ENCODE measurements around the gene SYNE1.

The SYNE1 gene

DNA sequence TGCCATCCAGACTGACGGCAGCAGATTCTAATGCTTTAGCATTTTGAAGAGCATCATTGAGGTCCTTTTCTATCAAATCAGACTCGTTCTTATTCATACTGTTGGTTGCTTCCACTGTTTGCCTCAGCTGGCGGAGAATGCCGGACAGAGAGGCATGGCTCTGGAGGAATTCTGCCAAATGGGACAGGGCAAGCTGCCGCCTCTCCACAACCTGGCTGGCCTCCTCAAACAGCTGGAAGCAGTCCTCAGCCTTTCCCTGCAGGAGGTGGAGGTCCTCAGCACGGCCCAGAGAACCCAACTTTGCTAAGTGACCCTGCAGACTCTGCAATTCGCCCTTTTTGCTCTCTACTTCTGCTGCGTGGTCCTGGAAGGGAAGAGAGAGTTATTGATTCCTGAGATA lies 220.5 kb downstream of the SYNE1 start:
- DNase-seq: no peak

DNA sequence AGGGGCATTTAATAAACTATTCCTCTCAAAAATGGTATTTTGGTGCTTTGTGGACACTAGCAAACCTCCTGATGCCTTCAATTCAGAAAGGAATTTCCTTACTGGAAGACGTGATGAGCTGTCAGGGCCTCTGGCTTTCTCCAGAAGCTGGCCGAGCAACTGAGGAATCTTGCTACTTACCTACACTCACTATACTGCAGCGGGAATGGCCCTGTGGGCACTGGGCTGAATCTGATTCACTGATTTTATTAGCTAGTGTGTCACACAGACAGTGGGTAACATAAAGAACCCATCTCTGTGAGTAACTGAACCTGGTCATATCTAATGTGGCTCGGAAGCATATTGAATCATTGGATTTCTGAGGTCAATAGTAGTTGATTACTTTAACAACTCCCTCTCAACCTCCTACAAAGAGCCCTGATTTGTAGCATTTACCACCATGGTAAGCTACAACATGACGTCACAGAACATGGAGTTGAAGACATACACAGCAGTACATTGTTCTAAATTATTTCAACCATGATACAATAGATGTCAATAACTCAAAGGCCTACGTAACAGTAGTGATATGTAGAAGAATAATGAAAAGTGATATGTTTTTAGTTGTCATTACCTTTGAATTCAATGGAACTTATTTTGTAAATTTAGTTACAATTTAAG lies 232.1 kb downstream of the SYNE1 start:
- DNase-seq: no peak

DNA sequence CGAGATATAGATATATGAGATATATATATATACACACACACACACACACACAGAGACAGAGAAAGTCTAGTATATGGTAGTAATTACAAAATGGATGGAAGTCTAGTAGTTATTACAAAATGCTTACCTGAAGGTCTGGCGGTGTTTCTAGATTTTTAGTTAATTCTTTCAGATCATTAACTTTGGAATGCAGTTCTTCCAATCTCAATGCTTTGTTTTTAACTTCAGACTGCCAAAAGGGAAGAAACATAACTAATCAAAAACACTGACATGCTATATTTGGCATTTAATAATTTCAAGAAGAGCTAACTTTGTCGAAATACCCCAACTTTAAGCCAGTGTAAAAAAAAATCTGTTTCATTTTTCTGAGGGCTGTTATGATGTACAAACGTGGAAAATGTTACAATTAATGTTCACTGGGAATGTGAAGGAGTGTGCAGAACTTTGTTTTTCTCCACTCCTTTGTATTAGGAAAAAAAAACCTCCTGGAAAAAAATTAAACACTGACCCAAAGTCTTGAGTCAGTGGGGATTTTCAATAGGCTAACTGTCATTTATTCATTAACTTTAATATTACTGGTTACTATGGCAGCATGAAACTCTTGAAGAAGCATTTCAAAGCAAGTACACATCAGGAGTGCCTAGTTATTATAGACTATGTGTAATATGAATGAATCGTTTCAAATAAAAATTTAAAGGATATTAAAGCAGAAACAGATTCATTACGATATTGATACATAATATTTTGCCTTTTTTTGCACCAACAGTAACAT lies 232.9 kb downstream of the SYNE1 start:
- no peak for DNase-seq

DNA sequence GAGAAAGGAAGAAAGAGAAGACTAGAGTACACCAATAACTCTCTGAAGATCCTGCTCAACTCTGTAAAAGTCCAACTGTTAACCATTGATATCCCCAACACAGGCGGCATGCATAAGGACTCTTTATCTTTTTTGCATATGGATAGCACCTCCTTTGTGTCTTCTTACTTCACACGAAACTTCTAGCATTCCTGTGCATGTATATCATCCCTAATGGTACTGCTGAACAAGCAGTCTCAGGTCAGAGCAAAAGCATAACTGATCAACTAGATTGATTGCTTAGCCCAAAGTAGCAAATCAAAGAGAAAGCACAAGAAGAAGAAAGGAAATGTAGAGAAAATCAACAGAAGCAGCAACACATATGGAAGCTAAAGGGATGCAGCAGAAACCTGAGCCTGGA lies 234.4 kb downstream of the SYNE1 start:
- no peak for DNase-seq

DNA sequence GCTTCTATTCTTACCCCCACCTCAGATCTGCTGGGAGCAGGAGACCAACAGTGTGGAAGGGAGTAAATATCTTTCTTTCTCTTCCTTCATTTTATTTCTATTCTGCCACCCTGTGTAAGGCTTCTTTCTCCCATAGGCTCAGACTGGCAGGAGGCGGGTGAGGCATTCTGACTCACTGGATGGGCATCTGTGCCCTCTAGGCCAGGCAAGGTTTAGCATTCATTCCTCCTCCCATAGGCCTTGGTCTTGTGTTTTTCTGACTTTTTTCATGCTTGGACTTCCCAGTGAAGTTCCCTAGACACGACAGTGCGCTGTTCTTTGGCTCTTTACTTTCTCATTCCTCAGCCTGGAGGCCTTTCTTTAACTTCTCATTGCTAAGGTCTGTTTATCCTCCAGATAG lies 235.2 kb downstream of the SYNE1 start:
- DNase-seq: no peak

DNA sequence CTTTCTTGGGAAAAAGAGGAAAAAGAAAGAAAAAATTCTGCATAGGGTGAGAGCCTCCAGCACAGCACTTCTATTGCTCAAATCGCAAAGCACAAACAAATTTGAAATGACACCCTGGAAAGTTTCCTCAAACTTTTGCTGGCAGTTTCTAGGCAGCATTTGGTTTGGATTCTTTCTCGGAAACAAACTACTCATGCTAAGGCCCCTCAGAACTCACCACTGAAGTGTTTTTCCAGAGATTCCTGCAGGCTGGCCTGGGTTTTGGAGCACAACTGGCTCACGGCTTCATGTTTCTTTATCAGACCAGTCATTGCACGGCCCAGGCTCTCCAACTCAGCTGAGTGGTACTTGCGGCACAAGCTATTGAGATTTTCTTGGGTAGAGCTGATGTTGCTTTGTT lies 237.8 kb downstream of the SYNE1 start:
- no peak for DNase-seq

DNA sequence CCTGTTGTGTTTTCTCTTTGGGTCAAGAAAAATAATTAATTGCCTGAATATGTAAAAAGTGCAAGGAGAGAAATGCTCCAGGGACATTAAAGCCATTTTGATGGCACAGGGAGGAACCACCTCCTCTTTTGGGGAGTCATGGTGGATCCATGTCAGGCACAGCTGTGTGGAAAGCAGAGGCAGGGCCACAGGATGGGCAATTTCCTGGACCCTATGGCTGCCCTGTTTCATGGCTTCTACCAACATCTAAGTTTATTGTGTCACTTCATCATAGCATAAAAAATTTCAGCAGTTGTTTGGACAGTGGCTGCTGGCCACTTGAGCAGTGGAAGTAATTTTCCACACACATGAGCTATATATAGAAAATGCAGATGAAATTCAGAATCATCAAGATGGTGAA lies 238.2 kb downstream of the SYNE1 start:
- DNase-seq: no peak

DNA sequence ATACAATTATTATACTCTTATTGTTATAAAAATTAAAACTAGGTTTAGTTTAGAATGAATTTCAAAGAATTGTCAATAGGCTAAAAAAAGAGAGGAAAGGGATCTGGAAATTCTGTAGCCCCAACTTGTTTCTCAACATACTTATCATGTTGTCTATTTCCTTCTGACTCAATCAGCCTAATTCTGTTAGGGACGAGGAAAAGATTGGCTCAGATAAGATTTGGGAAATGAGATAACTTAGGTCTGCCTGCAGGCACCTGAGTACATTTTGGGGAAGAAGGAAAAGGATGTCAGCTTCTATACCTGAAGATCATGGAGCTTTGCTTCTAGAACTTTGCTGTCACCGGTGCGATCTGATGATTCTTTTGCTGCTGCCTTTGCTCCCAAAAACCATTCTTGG lies 238.8 kb downstream of the SYNE1 start:
- DNase-seq: no peak

DNA sequence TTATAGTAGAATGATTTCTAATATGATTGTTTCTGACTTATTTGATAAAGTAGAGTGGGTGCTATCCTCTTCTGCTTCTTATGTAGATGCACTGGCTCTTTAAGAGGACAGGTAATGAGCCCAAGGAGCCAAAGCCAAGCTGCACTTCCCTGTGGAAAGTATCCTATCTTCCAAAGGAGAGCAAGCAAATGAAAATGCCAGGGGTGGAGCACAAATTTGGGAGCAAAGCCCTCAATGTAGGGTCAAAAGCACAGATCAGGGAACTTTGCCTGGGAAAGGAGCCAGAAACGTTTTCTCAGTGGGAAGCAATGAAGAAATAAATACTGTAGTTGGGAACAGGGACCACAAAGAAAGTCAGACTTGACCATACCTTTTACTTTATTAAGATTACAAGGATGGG lies 242.9 kb downstream of the SYNE1 start:
- DNase-seq: no peak

DNA sequence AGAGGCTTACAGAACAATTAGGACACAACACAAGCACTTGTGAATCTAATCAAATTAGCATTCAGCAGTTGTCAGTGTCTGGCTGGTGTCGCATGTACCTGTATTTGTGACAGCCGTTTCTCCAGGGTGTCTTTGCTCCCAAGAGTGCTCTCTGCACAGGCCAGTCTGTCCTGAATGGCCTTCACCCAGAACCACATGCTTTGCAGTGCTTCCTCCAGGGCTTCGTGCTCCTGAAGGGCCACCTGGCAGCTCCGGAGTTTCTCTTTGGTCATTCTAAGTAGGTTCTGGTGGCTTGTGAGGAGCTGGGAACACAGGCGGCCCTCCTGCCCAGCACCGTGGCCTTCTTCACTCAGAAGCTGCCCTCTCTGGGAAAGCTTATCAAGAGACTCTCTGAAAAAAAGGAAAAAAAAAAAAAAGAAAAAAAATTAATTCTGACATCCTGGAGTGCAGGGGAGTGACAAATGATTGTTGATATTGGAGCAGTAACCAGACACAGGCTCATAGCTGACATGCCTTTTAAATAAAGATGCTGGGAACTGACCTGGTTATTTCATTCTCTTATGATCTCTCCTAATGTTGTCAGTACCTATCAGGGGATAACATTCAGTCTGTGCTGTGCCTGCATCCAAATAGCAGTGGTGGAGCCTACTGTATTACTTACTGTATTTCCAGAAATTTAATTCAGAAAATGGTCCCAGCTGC lies 245.8 kb downstream of the SYNE1 start:
- DNase-seq: no peak

DNA sequence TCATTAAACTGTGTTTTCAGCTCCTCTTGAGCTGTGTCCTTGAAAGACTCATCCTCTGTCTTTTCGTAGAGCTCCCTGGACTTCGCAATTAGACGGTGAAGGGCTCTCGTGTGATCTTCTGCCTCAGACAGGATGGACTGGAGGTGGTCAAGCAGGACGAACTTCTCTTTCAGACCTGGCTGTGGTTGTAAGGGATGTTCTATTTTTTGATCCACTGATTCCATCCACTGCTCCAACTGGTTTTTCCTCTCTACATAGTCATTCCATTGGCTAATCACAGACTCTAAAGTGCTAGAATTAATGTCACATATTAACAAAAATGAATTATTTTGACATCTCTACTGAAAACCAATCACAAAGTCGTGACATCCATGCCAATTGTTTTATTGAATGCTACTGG lies 250.1 kb downstream of the SYNE1 start:
- DNase-seq: no peak

DNA sequence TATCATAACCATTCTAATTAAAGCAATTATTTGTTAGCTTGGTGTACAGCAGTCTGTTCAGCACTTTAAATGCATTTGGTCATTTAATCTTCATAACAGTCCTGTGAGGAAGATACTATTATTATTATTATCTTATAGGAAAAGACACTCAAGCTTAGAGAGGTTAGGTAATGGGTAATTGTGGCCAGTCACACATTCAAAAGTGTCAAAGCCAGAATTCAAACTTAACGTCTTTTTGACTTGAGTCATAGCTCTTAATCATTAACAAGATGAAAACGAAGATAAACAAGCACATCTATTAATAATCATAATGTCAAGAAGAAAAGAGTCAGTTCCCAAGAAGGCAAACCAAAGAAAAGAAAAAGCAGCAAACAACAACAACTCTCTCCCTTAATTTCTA lies 251.0 kb downstream of the SYNE1 start:
- no peak for DNase-seq

DNA sequence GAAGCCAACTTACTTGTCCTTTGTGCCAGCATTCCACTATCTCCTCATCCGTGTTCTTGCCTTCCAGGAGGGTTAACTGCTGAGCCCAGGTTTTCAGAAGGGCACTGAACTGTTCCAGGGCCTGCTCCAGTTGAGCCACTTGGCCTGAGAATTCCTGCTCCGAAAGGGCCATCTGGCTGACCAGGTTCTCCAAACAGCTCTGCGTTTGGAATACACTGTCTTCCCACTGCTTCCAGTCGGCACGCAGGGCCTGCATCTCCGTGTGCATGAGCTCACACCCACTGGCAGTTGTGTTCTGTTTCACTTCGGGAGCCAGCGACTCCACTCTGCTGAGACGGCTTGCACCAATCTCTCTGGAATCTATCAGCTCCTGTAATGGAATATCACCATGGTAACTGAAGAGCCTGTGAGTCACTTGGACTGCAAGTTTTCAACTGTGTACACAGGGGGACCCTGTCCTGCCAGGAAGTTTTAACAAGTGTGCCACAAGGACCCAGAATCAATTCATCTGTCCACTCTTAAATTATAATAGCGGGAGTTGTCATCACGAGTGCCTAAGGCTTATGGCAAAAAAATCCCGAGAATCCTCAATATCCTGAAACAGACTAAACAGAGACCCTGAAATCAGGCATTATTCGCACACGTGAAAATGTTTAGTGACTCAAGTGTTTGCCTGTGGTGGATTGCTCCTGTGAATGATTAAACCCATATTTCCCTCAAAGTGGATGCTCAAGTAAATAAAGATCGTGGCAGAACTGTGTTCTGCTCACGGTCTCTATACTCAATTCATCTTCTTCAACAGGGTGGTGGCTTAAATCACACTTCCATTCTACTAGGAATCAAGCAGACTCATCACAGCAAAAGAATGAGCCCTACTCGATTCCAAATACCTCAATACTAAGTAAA lies 255.9 kb downstream of the SYNE1 start:
- no peak for DNase-seq

DNA sequence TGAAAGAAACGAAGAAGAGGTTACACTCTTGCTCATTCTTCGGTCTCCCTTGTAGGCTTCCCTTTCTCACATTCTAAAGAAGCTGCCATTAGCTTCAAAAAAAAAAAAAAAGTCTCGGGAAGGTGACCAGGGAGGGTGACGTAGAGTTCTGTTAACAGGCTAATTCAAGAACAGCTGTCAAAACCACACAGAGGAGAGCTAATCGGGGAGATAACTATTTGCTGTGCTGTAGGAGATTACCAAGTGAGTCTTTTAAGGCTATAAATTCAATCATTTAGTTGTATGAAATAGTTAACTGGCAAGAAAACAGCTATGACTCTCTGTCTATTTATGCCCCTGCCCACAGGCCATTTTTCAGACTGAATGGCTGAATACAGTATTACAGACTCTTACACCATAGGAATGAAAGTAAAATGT lies 256.8 kb downstream of the SYNE1 start:
- DNase-seq: no peak

DNA sequence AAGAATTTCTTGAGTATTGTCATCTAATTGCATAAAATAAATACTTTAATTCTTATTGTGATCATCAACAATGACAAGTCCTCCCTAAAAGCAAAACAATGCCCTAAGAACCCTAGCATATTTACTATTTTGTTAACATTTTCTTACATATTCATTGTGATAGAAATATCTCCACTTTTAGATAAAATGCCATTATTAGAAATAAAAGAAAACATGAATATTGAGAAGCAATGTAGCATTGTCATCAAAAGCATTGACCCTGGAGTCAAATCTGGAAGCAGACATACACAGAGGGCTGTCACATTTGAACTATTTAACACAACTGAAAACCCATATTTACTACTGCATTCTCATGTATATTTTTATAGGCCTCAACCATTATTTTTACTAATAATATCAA lies 257.7 kb downstream of the SYNE1 start:
- DNase-seq: no peak

DNA sequence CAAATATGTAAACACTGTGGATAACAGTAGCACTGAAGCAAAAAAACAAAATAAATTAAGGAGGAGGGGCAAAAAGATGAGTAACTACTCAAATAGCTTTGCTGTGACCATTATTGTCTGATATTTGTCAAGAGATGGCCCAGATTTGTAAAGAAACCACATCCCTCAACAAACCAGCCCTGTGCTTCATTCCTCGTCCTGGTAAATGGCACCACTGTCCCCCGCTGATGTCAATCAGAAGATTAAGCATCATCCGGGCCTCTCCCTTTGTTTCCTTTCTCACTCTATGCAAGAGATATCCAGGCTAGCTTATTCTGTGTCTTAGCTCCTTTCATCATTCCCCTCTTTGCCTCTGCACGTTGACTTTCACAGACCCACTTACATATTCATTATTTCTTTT lies 259.0 kb downstream of the SYNE1 start:
- no peak for DNase-seq

DNA sequence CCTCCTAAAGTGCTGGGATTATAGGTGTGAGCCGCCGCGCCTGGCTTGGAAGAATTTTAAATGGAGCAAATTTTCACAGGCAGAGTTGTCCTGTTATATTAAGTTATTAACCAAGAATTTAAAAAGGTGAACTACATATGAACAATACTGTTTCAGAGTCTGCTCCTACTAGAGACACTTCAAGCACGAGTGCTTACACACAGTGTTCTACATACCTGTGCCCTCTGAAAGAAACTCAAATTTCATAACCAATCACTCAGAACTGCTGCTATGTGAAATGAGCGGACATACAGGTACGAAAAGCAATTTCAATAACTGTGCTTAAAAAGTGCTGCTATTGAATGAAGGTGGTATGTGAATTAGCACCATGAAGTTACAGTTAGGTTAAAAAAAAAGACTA lies 262.0 kb downstream of the SYNE1 start:
- DNase-seq: no peak

DNA sequence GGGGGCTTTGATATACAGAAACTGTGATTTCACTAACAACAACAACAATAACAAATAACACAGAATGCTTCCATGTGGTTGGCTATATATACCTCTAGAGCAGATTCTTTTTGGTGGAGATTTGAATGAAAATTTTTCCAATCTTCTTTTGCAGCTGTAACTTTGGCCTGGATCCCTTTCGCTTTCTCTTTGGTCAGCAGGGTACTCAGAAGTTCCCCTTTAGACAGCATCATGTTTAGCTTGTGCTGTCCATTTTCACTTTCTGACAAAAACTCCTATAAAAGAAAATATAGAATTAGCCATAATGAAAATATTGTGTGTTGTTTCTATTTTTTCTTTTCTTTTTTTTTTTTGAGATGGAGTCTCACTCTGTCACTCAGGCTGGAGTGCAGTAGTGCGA lies 264.2 kb downstream of the SYNE1 start:
- no peak for DNase-seq

DNA sequence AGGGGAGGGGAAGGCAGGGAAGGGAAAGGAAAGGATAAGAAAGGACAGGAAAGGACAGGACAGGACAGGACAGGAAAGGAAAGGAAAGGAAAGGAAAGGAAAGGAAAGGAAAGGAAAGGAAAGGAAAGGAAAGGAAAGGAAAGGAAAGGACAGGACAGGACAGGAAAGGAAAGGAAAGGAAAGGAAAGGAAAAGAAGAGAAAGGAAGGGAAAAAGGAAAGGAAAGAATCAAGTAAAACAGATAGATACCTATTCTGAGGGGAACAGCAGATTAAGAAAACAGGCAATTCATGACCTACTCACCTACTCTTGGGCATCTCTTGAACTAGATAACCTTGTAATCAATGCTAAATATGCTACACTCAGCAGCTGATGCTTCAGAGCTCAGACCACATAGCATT lies 265.4 kb downstream of the SYNE1 start:
- no peak for DNase-seq

DNA sequence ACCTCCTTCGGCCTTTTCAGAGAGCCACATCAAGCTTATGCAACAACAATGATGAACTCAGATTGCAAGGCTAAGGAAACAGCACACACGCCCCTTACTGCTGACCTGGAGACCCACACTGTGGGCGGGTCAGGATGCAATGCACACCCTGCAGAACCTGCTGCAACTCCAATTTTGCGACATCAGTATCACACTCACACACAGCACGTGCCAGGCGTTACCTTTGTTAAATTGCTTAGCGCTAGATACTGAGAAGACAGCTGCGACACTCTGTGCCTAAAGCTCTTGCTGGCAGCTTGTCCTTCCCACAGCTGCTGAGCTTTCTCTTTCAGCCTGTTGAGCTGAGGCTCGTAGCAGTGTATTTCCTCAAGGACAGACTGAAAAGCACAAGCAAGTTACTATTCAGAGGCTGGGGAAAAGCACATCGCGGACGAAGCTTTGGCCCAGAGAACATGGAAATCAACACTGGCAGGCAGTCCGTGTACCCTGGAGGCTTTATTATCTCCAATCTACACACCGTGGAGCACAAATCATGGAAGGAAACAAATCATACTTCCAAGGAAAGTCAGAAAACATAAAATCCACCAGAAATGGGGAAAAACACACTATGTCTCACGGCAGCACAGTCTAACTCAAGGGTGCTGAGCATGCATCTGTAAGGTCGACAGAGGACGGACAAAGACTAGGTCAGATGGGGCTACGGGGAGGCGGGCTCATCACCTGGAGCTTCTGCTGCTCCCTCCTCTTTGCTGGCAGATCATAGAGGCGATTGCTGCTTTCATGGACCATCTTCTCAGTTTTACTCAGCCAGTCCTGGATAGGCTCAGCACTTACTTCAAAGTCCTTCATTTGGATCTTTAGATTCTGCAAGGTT lies 268.2 kb downstream of the SYNE1 start:
- no peak for DNase-seq

DNA sequence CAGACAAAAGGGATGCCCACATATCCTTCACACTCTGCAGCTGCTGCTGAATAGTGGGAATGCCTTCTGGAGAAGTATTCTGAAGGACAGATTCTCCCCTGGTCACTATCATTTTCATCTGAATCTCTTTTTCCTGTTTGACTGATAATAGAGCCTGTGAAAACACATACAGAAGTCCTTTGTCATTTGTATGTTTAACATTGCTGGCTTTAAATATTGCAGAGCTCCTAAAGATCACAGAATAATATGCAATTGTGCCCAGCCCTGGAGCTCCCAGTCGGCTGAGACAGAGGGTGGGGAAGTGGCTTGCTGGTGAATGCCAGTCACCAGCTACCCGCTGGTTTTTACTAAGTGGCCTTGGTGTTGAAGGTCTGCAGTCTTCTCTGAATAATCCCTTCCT lies 272.3 kb downstream of the SYNE1 start:
- no peak for DNase-seq

DNA sequence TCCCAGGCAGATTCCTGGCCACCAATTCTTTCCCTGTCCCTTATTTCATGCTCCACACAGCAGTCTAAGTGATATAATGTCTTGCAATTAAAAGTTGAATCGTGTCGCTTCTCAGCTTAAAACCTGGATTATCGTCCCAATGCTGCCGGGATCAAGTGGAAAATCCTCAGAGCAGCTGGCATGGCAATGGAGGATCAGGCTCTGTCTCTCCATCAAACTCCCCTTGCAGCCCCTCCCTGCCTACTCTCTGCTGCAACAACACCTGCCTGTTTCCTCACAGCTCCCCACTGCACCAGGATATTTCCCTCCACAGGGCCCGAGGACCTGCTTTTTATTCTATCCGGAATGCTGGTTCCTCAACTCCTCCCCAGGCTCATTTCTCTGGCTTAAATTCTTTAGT lies 277.1 kb downstream of the SYNE1 start:
- DNase-seq: no peak

Measured in NCI-H446 (cell line).